Gastrocnemius medialis (tissue), 4 donors: Measurements from ENCODE around the gene PHF20. TPM values are rescaled to one million over a fixed set of nuclear protein-coding genes. Genes with fewer than 3 reads are reported as not detected.

Experiments
- ATAC-seq, 2 donors: fragments of 150-250 bp; one replicate each; pipeline ENCODE4 v1.9.1; 2016
- DNase-seq, 2 donors: peaks; one replicate each; pipeline ENCODE4 v3.0.0-alpha.2; 2019
- H3K27ac ChIP-seq, 4 donors: fragments of 200-600 bp; sonication (generic); 1 replicate in 1 of 4; 2 replicates in 3 of 4; pipeline ENCODE4 v1.5.1; 2016 to 2018; ENCODE audit warnings: mild to moderate bottlenecking in 2 of 4, moderate library complexity in 1 of 4
- H3K27me3 ChIP-seq, 3 donors: fragments of 200-600 bp; sonication (generic) in 2 of 3; 1 replicate in 1 of 3; 2 replicates in 2 of 3; pipeline versions ENCODE4 v1.5.1 to v1.6.0; 2016 to 2019; ENCODE audit warnings: mild to moderate bottlenecking in 1 of 3, moderate library complexity in 1 of 3
- H3K36me3 ChIP-seq, 2 donors: fragments of 200-600 bp; sonication (generic) in 1 of 2; one replicate each; pipeline ENCODE4 v1.5.1; 2017 to 2018
- H3K4me1 ChIP-seq, 2 donors: fragments of 200-600 bp; sonication (generic) in 1 of 2; one replicate each; pipeline ENCODE4 v1.5.1; 2016 to 2017; ENCODE audit warnings: mild to moderate bottlenecking in 2 of 2
- H3K4me3 ChIP-seq, 4 donors: fragments of 200-600 bp; sonication (generic) in 3 of 4; 1 replicate in 1 of 4; 2 replicates in 3 of 4; pipeline ENCODE4 v1.5.1; 2016 to 2019; ENCODE audit warnings: mild to moderate bottlenecking in 2 of 4
- H3K9me3 ChIP-seq, 3 donors: fragments of 200-600 bp; sonication (generic) in 2 of 3; 1 replicate in 1 of 3; 2 replicates in 2 of 3; pipeline ENCODE4 v1.5.1; 2016 to 2019
- CTCF ChIP-seq, 5 experiments: fragments of 450-650 bp in 3 of 5; fragments of 200-600 bp in 2 of 5; sonication (generic) in 2 of 5; IDR thresholded peaks in 4 of 5; conservative IDR thresholded peaks in 1 of 5; 1 replicate in 4 of 5; 2 replicates in 1 of 5; pipeline ENCODE4 v1.5.1; 2016 to 2019; ENCODE audit warnings: antibody characterized with exemption in 5 of 5, mild to moderate bottlenecking in 3 of 5, moderate library complexity in 3 of 5
- POLR2A ChIP-seq, 2 donors: fragments of 450-650 bp; IDR thresholded peaks; one replicate each; pipeline ENCODE4 v1.6.1; 2017; ENCODE audit warnings: antibody characterized with exemption in 2 of 2, mild to moderate bottlenecking in 2 of 2, moderate library complexity in 2 of 2
- in situ Hi-C, 4 donors: fragments of 200-750 bp; cut with MboI; loops; one replicate each; pipeline versions ENCODE4 v1.15.0 to v1.8.0; 2017; ENCODE audit warnings: low sequenced_read_pairs in 4 of 4
- intact Hi-C: fragments of 100-400 bp; cut with DNase I; formaldehyde crosslinking; loops from one replicate; pipeline ENCODE4 v1.15.1; 2023; ENCODE audit warnings: low total_unique reads
- total RNA-seq, 4 donors: library from RNA; depleted of rRNA; stranded (reverse); fragments of >200 nt; gene quantifications; one replicate each; pipeline versions ENCODE4 v1.1.0 to v1.2.3, GENCODE V29; 2016

Gene PHF20
- total RNA-seq, 4 donors from 2014 or later: 72.6 to 91.9 (median 82.2) TPM

- in situ Hi-C loops (no loop called here), intact Hi-C loops (no loop called here)
- no peak for DNase-seq
- TF ChIP-seq POLR2A (IDR thresholded peaks at IDR 0.05) (no peak), CTCF (IDR thresholded peaks at IDR 0.05 in 4 of 5, conservative IDR thresholded peaks at IDR 0.05 in 1 of 5) (no peak)
- H3K27me3 ChIP-seq: no peaks in the 10 kb centered on the region
- peaks cover 0 to 58% of the 10 kb centered on the region in 2 donors for H3K36me3 ChIP-seq
- H3K27ac ChIP-seq: no peak overlapping the region
- no peaks in the 10 kb centered on the region for H3K9me3 ChIP-seq
- H3K4me3 ChIP-seq: no peak overlapping the region
- no peak for ATAC-seq
- H3K4me1 ChIP-seq: no peaks in the 10 kb centered on the region
Observed at GRCh38 chr20:35917077-35917476, 145.3 kb downstream of the PHF20 start.

GRCh38 chr20:35918021-35918420, 146.2 kb downstream of the PHF20 start:
- no peak for ATAC-seq
- TF ChIP-seq POLR2A (IDR thresholded peaks at IDR 0.05): no peak
- TF ChIP-seq CTCF (IDR thresholded peaks at IDR 0.05 in 4 of 5, conservative IDR thresholded peaks at IDR 0.05 in 1 of 5): no peak
- H3K4me1 ChIP-seq: no peaks in the 10 kb centered on the region
- no peaks in the 10 kb centered on the region for H3K27me3 ChIP-seq
- no peaks in the 10 kb centered on the region for H3K9me3 ChIP-seq
- peaks cover 0 to 58% of the 10 kb centered on the region in 2 donors for H3K36me3 ChIP-seq
- intact Hi-C loops (no loop called here), in situ Hi-C loops (no loop called here)
- no peak overlapping the region for H3K4me3 ChIP-seq
- DNase-seq: no peak
- H3K27ac ChIP-seq: no peak overlapping the region

GRCh38 chr20:35920523-35920922, 148.7 kb downstream of the PHF20 start:
- H3K36me3 ChIP-seq: peaks cover 0 to 34% of the 10 kb centered on the region in 2 donors
- intact Hi-C loops: no loop called here
- in situ Hi-C loops: no loop called here

GRCh38 chr20:35929301-35929700, 157.5 kb downstream of the PHF20 start:
- no peak overlapping the region for H3K4me3 ChIP-seq
- H3K27me3 ChIP-seq: no peaks in the 10 kb centered on the region
- H3K36me3 ChIP-seq: peaks cover 0 to 60% of the 10 kb centered on the region in 2 donors
- intact Hi-C loops: no loop called here
- in situ Hi-C loops: no loop called here
- no peak for ATAC-seq
- no peak for TF ChIP-seq POLR2A (IDR thresholded peaks at IDR 0.05)
- no peak for TF ChIP-seq CTCF (IDR thresholded peaks at IDR 0.05 in 4 of 5, conservative IDR thresholded peaks at IDR 0.05 in 1 of 5)
- no peak for DNase-seq
- H3K9me3 ChIP-seq: no peaks in the 10 kb centered on the region
- no peaks in the 10 kb centered on the region for H3K4me1 ChIP-seq
- no peak overlapping the region for H3K27ac ChIP-seq

More at GRCh38 chr20:35920523-35920922, 148.7 kb downstream of the PHF20 start:
- H3K4me3 ChIP-seq: no peak overlapping the region
- no peaks in the 10 kb centered on the region for H3K4me1 ChIP-seq
- TF ChIP-seq CTCF (IDR thresholded peaks at IDR 0.05 in 4 of 5, conservative IDR thresholded peaks at IDR 0.05 in 1 of 5): no peak
- TF ChIP-seq POLR2A (IDR thresholded peaks at IDR 0.05): no peak
- H3K27ac ChIP-seq: no peak overlapping the region
- DNase-seq (no peak), ATAC-seq (no peak)
- H3K9me3 ChIP-seq: no peaks in the 10 kb centered on the region
- no peaks in the 10 kb centered on the region for H3K27me3 ChIP-seq

GRCh38 chr20:35934050-35934449, 162.2 kb downstream of the PHF20 start:
- intact Hi-C loops (no loop called here), in situ Hi-C loops (no loop called here)
- H3K9me3 ChIP-seq: no peaks in the 10 kb centered on the region
- TF ChIP-seq POLR2A (IDR thresholded peaks at IDR 0.05): no peak
- TF ChIP-seq CTCF (IDR thresholded peaks at IDR 0.05 in 4 of 5, conservative IDR thresholded peaks at IDR 0.05 in 1 of 5): no peak
- no peak overlapping the region for H3K27ac ChIP-seq
- peaks cover 0 to 49% of the 10 kb centered on the region in 2 donors for H3K36me3 ChIP-seq
- H3K4me1 ChIP-seq: no peaks in the 10 kb centered on the region
- H3K4me3 ChIP-seq: no peak overlapping the region
- no peak for DNase-seq
- H3K27me3 ChIP-seq: no peaks in the 10 kb centered on the region
- no peak for ATAC-seq
